MM.1S (cell line): ENCODE data around the gene SLC17A7.

Experiments
- DNase-seq: peaks from one replicate; pipeline ENCODE4 v3.0.0-alpha.2; 2015
- H2AFZ ChIP-seq: fragments of 300-600 bp; sonication (generic); 2 replicates; pipeline ENCODE4 v1.6.0; 2016; ENCODE audit warnings: antibody characterized with exemption, low read length
- H3F3A ChIP-seq: fragments of 300-600 bp; sonication (generic); 2 replicates; pipeline ENCODE4 v1.6.1; 2016; ENCODE audit warnings: mild to moderate bottlenecking, antibody characterized with exemption, low read length, moderate library complexity, mixed read lengths; ENCODE audit not compliant: insufficient read depth
- H3K27ac ChIP-seq: fragments of 300-600 bp; sonication (generic); 2 replicates; pipeline ENCODE4 v1.5.1; 2016; ENCODE audit warnings: mild to moderate bottlenecking, low read length
- H3K27me3 ChIP-seq: fragments of 300-600 bp; sonication (generic); replicated peaks from 2 replicates; pipeline ENCODE4 v1.6.0; 2016; ENCODE audit warnings: low read length; ENCODE audit not compliant: insufficient read depth
- H3K36me3 ChIP-seq: fragments of 300-600 bp; sonication (generic); replicated peaks from 2 replicates; pipeline ENCODE4 v1.6.1; 2016; ENCODE audit warnings: mild to moderate bottlenecking, low read length, mixed read lengths; ENCODE audit not compliant: insufficient read depth
- H3K4me1 ChIP-seq: fragments of 300-600 bp; sonication (generic); 2 replicates; pipeline ENCODE4 v1.6.1; 2016; ENCODE audit warnings: low read length, mixed read lengths
- H3K4me2 ChIP-seq: fragments of 300-600 bp; sonication (generic); 2 replicates; pipeline ENCODE4 v1.6.0; 2016; ENCODE audit warnings: low read depth, low read length
- H3K4me3 ChIP-seq: fragments of 300-600 bp; sonication (generic); 2 replicates; pipeline ENCODE4 v1.5.1; 2016; ENCODE audit warnings: low read length, mixed read lengths
- H3K79me2 ChIP-seq: fragments of 300-600 bp; sonication (generic); 2 replicates; pipeline ENCODE4 v1.6.1; 2016; ENCODE audit warnings: mixed run types, low read length, mixed read lengths
- H3K9ac ChIP-seq: fragments of 300-600 bp; sonication (generic); 2 replicates; pipeline ENCODE4 v1.6.1; 2016; ENCODE audit warnings: low read length, mixed read lengths
- H3K9me2 ChIP-seq: fragments of 300-600 bp; sonication (generic); replicated peaks from 2 replicates; pipeline ENCODE4 v1.6.1; 2016; ENCODE audit warnings: mild to moderate bottlenecking, low read length, mixed read lengths; ENCODE audit not compliant: insufficient read depth
- H3K9me3 ChIP-seq: fragments of 300-600 bp; sonication (generic); replicated peaks from 2 replicates; pipeline ENCODE4 v1.6.1; 2016; ENCODE audit warnings: mild to moderate bottlenecking, low read length, mixed read lengths; ENCODE audit not compliant: insufficient read depth
- H4K20me1 ChIP-seq: fragments of 300-600 bp; sonication (generic); 2 replicates; pipeline ENCODE4 v1.6.1; 2016; ENCODE audit warnings: mild to moderate bottlenecking, low read length, moderate library complexity, mixed read lengths; ENCODE audit not compliant: insufficient read depth
- CTCF ChIP-seq: fragments of 300-600 bp; sonication (generic); IDR thresholded peaks from 2 replicates; pipeline ENCODE4 v1.5.1; 2016; ENCODE audit warnings: antibody characterized with exemption, low read length, mixed read lengths
- EZH2 ChIP-seq: fragments of 300-600 bp; sonication (generic); optimal IDR thresholded peaks from 2 replicates; pipeline ENCODE3; 2017; ENCODE audit warnings: low read depth, mild to moderate bottlenecking, antibody characterized with exemption, low read length, mixed read lengths
- EZH2phosphoT487 ChIP-seq: fragments of 300-600 bp; sonication (generic); IDR thresholded peaks from 2 replicates; pipeline ENCODE4 v1.6.1; 2018; ENCODE audit warnings: antibody characterized with exemption, low read length

SLC17A7 gene

GRCh38 chr19:49441210-49441959 is at the start of gene SLC17A7:
Gene SLC17A7, minus strand, starts transcription at chr19:49441527. Its CDS starts 148 bp downstream, at chr19:49441379.
- Histone ChIP-seq H3K36me3 (no peaks in the 10 kb centered on the region), H3K27me3 (peaks cover 58% of the 10 kb centered on the region), H3K4me3 (0 out of 2 replicates have a peak within 1 kb of the TSS, but pooled peaks have one; percentile 84), H3K9ac (no peak within 1 kb of the TSS), H3K27ac (no peak within 1 kb of the TSS), H3K79me2 (no peaks in the 10 kb centered on the region), H3K9me3 (no peaks in the 10 kb centered on the region), H3K4me1 (no peaks in the 10 kb centered on the region), H3K9me2 (no peaks in the 10 kb centered on the region), H3F3A (no peaks in the 10 kb centered on the region; the same call in 1 of the 2 replicates), H3K4me2 (peak within 1 kb of the TSS; percentile 90; the same call in 1 of the 2 replicates), H4K20me1 (no peaks in the 10 kb centered on the region), H2AFZ (no peak within 1 kb of the TSS)
- no peak for DNase-seq
- TF ChIP-seq CTCF (no peak), EZH2phosphoT487 (no peak), EZH2 (no peak)

DNA sequence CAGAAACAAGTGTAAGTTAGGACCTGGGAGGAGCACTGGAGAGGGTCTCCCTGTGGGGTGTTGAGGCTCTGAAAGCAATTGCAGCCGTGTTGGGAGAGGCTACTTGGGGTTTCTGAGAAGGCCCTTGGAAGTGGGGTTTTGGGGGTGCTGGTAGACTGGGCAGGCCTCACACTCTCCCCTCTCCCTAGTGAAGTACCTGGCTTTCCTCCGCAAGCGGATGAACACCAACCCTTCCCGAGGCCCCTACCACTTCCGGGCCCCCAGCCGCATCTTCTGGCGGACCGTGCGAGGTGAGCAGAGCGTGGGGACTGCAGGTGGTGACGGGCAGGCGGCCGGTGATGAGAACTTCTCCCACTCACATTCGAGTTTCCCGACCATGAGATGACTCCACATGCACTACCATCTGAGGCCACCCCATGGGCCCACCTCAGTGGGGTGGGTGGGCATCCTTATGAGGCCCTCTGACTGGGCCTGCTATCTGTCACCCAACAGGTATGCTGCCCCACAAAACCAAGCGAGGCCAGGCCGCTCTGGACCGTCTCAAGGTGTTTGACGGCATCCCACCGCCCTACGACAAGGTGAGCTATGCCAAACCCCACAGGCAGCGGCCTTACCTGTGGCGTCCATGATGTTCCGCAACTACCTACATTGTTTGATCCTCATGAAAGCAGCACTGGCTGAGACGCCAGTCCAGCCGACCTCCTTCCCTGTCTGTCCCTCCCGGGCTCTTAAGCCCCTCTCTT is 49.1 kb upstream of the SLC17A7 start:
- Histone ChIP-seq H3F3A (peaks cover 72% of the 10 kb centered on the region), H3K4me1 (peaks cover 3% of the 10 kb centered on the region; the same call in 1 of the 2 replicates), H2AFZ (no peak overlapping the region), H3K4me2 (no peak overlapping the region), H4K20me1 (peaks cover 23% of the 10 kb centered on the region), H3K79me2 (peaks cover 31% of the 10 kb centered on the region), H3K27ac (no peak overlapping the region; the same call in 1 of the 2 replicates), H3K9me2 (no peaks in the 10 kb centered on the region), H3K4me3 (no peak overlapping the region), H3K36me3 (peaks cover 23% of the 10 kb centered on the region), H3K9ac (no peak overlapping the region), H3K9me3 (no peaks in the 10 kb centered on the region), H3K27me3 (no peaks in the 10 kb centered on the region)
- no peak for DNase-seq
- TF ChIP-seq EZH2phosphoT487: no peak
- no peak for TF ChIP-seq EZH2
- no peak for TF ChIP-seq CTCF

DNA sequence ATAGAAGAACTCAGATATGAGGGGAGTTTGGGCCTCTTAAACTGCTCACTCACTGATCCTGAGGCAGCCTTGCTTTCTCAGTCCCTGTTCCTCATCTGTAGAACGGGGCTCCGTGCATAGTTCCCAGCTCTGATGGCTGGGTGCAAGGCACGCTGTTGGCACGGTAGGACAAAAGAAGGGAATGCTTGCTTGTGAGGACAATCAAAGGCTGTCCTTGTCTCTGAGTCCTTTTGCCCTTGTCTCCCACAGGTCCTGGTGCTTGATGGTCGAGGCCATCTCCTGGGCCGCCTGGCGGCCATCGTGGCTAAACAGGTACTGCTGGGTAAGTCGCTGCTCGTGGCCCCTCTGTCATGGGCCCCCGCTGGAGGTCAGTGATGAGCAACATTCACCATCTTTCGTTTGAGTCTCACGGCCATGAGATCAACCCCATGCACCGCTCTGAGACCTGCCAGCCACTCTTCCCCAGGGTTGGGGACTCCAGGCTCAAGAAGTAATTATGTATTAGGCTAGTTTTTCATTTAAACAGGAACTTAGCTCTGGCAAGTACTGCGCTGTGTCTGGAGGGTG is 48.4 kb upstream of the SLC17A7 start:
- no peak for DNase-seq
- Histone ChIP-seq H3K9me3 (no peaks in the 10 kb centered on the region), H2AFZ (no peak overlapping the region), H4K20me1 (peaks cover 23% of the 10 kb centered on the region), H3K79me2 (peaks cover 31% of the 10 kb centered on the region), H3F3A (peaks cover 67% of the 10 kb centered on the region), H3K4me3 (peak overlapping the region; percentile 97; the same call in 1 of the 2 replicates), H3K27me3 (no peaks in the 10 kb centered on the region), H3K4me1 (peaks cover 3% of the 10 kb centered on the region; the same call in 1 of the 2 replicates), H3K9me2 (no peaks in the 10 kb centered on the region), H3K9ac (peak overlapping the region; percentile 98; the same call in 1 of the 2 replicates), H3K4me2 (peak overlapping the region; percentile 76; the same call in 1 of the 2 replicates), H3K36me3 (peaks cover 23% of the 10 kb centered on the region), H3K27ac (peak overlapping the region; percentile 68; the same call in 1 of the 2 replicates)
- TF ChIP-seq CTCF (no peak), EZH2 (no peak), EZH2phosphoT487 (no peak)
